Hindlimb muscle (tissue), 1 donor: Measurements from ENCODE around the gene FCRLB. TPM values are rescaled to one million over a fixed set of nuclear protein-coding genes. Genes with fewer than 3 reads are reported as not detected.
"Not testable (repeated sequence)": the region's sequence is repeated elsewhere in the genome, so short reads cannot be mapped to it uniquely, and the experiment has no call there.

Experiments
- DNase-seq: peaks from one replicate; pipeline ENCODE4 v3.0.0-alpha.2; 2013
- polyA plus RNA-seq: library from polyadenylated mRNA; unstranded; fragments of 120-200 nt; gene quantifications from one replicate; pipeline ENCODE4 v1.2.1, GENCODE V29; 2013; ENCODE audit not compliant: insufficient read length

FCRLB gene
- polyA plus RNA-seq, 1 donor, result 0.49 TPM

- DNase-seq, result no peak
Measured at GRCh38 chr1:161743231-161743630, 21.9 kb downstream of the FCRLB start.

- DNase-seq, result no peak
Measured at GRCh38 chr1:161747801-161748200, 26.5 kb downstream of the FCRLB start.

GRCh38 chr1:161749509-161750407 lies 28.4 kb downstream of the FCRLB start, which contains the start of gene DUSP12:
TSS of gene DUSP12 (plus strand) at chr1:161749786. CDS start at chr1:161749802, 16 bp downstream.
- DNase-seq, result peak; percentile 95

GRCh38 chr1:161763522-161764098 lies 42.3 kb downstream of the FCRLB start:
- no peak for DNase-seq

GRCh38 chr1:161766102-161766981 lies 45.0 kb downstream of the FCRLB start, which contains the start of gene ATF6:
TSS of gene ATF6 (plus strand) at chr1:161766320. CDS start at chr1:161766361, 41 bp downstream.
- DNase-seq, result peak; percentile 92

- no peak for DNase-seq
Measured at GRCh38 chr1:161768461-161768860, 47.1 kb downstream of the FCRLB start.

- DNase-seq, result no peak
Measured at GRCh38 chr1:161768986-161769672, 47.8 kb downstream of the FCRLB start.

GRCh38 chr1:161769673-161770045 lies 48.3 kb downstream of the FCRLB start:
- not testable (repeated sequence) for DNase-seq

GRCh38 chr1:161770250-161770649 lies 48.9 kb downstream of the FCRLB start:
- DNase-seq, result no peak

- DNase-seq, result no peak
Measured at GRCh38 chr1:161771161-161771560, 49.8 kb downstream of the FCRLB start.

GRCh38 chr1:161771973-161772372 lies 50.6 kb downstream of the FCRLB start:
- no peak for DNase-seq

- DNase-seq, result no peak
Measured at GRCh38 chr1:161772397-161772796, 51.1 kb downstream of the FCRLB start.

GRCh38 chr1:161773791-161774190 lies 52.4 kb downstream of the FCRLB start:
- no peak for DNase-seq

- no peak for DNase-seq
Measured at GRCh38 chr1:161777261-161777660, 55.9 kb downstream of the FCRLB start.

Other genes starting within 250 kb of the FCRLB start
- 7.2 TPM for gene FCGR2A, start 216.1 kb upstream of the FCRLB start, polyA plus RNA-seq
- 0.67 TPM for gene HSPA6, start 197.0 kb upstream of the FCRLB start, polyA plus RNA-seq
- gene FCGR3A, start 171.7 kb upstream of the FCRLB start, polyA plus RNA-seq, result 3.4 TPM
- not detected for gene FCGR3B, start 90.4 kb upstream of the FCRLB start, polyA plus RNA-seq
- gene FCGR2B, start 58.4 kb upstream of the FCRLB start, polyA plus RNA-seq, result 0.06 TPM
- 0.46 TPM for gene FCRLA, start 14.3 kb upstream of the FCRLB start, polyA plus RNA-seq
- 26.3 TPM for gene DUSP12, start 28.2 kb downstream of the FCRLB start, polyA plus RNA-seq
- gene ATF6, start 44.8 kb downstream of the FCRLB start, polyA plus RNA-seq, result 14.8 TPM